Vagina (tissue), 2 donors: ENCODE results near the gene MED16.

ENCODE experiments used
- CTCF ChIP-seq, 3 experiments: fragments of 450-650 bp in 2 of 3; fragments of 200-600 bp in 1 of 3; sonication (generic) in 1 of 3; IDR thresholded peaks; one replicate each; pipeline ENCODE4 v1.5.1; 2017 to 2019; ENCODE audit warnings: antibody characterized with exemption in 3 of 3, mild to moderate bottlenecking in 2 of 3, moderate library complexity in 2 of 3
- POLR2A ChIP-seq, 2 donors: fragments of 450-650 bp; IDR thresholded peaks; one replicate each; pipeline ENCODE4 v1.6.1; 2017; ENCODE audit warnings: antibody characterized with exemption in 2 of 2, mild to moderate bottlenecking in 2 of 2, moderate library complexity in 2 of 2

GRCh38 chr19:898663-899062 lies 5.7 kb upstream of the MED16 start:
- TF ChIP-seq POLR2A (IDR thresholded peaks at IDR 0.05), result no peak
- no peak for TF ChIP-seq CTCF (IDR thresholded peaks at IDR 0.05)
